Activated naive CD4-positive, alpha-beta T cell treated with anti-CD3 and anti-CD28 coated beads, Interleukin-2, amount 50 U/mL, for 24 hours (primary cell): ENCODE results near the gene VSIG2.

Experiments
- H3K27ac Mint-ChIP-seq: one replicate; pipeline ENCODE4 v1.8.0; 2021; ENCODE audit warnings: mild to moderate bottlenecking, mixed read lengths
- H3K27me3 Mint-ChIP-seq: one replicate; pipeline ENCODE4 v1.8.0; 2021; ENCODE audit warnings: mixed read lengths
- H3K36me3 Mint-ChIP-seq: one replicate; pipeline ENCODE4 v1.8.0; 2021; ENCODE audit warnings: mixed read lengths
- H3K4me1 Mint-ChIP-seq: one replicate; pipeline ENCODE4 v1.8.0; 2021; ENCODE audit warnings: mixed read lengths
- H3K4me3 Mint-ChIP-seq: one replicate; pipeline ENCODE4 v1.8.0; 2021; ENCODE audit warnings: mild to moderate bottlenecking, mixed read lengths
- H3K9me3 Mint-ChIP-seq: one replicate; pipeline ENCODE4 v1.8.0; 2021; ENCODE audit warnings: mixed read lengths

VSIG2 gene

DNA sequence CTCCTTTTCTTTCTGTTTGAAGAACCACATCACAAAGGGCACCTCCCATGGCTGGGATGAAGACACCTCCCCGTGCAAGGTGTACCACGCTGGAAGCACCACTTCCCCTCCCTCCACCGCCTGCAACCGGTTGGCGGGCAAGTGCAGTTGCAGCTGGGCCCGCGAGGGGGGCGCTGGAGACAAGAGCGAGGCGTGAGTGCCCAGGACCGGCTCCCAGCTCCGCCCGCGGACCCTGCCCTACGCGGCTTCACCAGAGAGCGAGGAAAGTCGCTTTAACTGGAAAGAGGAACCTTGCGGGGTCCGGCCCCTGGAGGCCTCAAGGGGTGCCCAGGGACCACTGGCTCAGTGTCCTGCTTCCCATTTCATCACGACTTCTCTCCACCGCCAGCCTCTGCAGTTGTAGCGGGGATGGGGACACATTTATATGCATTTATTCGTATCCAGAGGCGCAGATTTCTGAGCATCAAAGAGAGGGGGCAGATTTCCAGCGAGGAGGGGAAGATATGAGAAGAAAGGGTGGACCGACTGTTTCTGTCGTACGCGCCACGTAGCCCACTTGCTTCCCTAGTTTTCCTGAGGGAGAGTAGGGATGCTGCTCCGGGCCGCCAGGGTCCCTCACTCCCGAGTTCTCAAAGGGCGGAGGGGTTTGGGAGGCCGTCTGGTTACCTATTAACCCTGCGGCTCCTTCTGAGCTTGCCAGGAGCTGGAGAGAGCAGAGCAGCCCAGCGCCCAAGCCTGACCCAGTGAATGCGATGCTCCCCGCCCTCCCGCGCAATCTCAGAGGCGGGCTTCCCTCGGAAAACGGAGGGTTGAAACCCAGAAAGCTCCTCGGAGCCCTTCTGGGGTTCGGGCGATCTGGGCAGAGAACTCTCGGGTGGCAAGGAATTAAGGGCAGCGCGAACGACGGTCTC is 6.6 kb upstream of the VSIG2 start:
- H3K4me1 Mint-ChIP-seq = peaks cover 29% of the 10 kb centered on the region
- no peaks in the 10 kb centered on the region for H3K36me3 Mint-ChIP-seq
- no peaks in the 10 kb centered on the region for H3K9me3 Mint-ChIP-seq
- H3K27ac Mint-ChIP-seq = no peak overlapping the region
- peaks cover 21% of the 10 kb centered on the region for H3K27me3 Mint-ChIP-seq
- H3K4me3 Mint-ChIP-seq = peak overlapping the region; percentile 78

- Mint-ChIP-seq H3K4me3 (no peak overlapping the region), H3K36me3 (no peaks in the 10 kb centered on the region), H3K27me3 (peaks cover 19% of the 10 kb centered on the region), H3K9me3 (no peaks in the 10 kb centered on the region), H3K27ac (no peak overlapping the region), H3K4me1 (peaks cover 25% of the 10 kb centered on the region)
Measured at GRCh38 chr11:124757320-124757719, 5.3 kb upstream of the VSIG2 start.

- H3K27me3 Mint-ChIP-seq = peaks cover 19% of the 10 kb centered on the region
- H3K9me3 Mint-ChIP-seq = no peaks in the 10 kb centered on the region
Measured at GRCh38 chr11:124756753-124757227, 4.7 kb upstream of the VSIG2 start.

DNA sequence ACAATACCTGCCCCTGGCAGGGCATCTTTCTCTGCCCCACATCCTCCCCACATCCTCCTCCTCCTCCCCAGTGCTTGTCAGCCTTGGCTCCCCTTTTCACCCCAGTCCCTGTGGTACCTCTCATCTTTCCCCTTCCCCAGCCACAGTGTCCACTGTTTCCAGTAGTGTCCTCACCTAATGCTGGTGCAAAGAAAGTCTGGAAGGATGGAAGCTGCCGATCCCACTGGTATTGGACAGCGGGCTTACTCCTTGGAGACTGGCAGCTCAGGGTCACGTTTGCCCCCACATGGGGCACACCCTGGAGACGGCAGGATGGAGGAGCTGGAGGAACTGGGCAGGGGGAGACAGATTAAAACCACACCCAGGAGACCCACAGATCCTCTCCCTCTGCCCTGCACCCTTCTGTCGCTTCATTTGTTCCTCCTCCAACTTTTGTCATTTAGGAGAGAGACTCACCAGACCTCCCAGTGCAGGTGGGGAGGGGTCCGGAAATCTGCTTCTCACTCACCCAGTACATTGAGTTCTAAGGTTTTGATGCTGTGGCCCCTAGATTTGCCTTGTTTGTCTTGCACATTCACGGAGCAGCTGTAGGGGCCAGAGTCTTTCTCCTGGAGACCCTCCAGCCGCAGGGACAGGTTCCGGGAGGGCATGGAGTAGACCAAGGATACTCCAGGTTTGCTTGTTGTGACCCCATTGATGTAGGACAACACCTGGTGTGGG is 4.1 kb upstream of the VSIG2 start:
- Mint-ChIP-seq H3K27me3 (peaks cover 19% of the 10 kb centered on the region), H3K4me1 (peaks cover 19% of the 10 kb centered on the region), H3K27ac (no peak overlapping the region), H3K9me3 (no peaks in the 10 kb centered on the region), H3K4me3 (no peak overlapping the region), H3K36me3 (no peaks in the 10 kb centered on the region)

More at GRCh38 chr11:124756753-124757227, 4.7 kb upstream of the VSIG2 start:
- Mint-ChIP-seq H3K4me3 (no peak overlapping the region), H3K36me3 (no peaks in the 10 kb centered on the region), H3K4me1 (peaks cover 25% of the 10 kb centered on the region), H3K27ac (no peak overlapping the region)

- peaks cover 15% of the 10 kb centered on the region for H3K4me1 Mint-ChIP-seq
- H3K27me3 Mint-ChIP-seq = peaks cover 14% of the 10 kb centered on the region
- no peak overlapping the region for H3K27ac Mint-ChIP-seq
- H3K4me3 Mint-ChIP-seq = no peak overlapping the region
- H3K36me3 Mint-ChIP-seq = no peaks in the 10 kb centered on the region
- no peaks in the 10 kb centered on the region for H3K9me3 Mint-ChIP-seq
Measured at GRCh38 chr11:124754710-124755109, 2.7 kb upstream of the VSIG2 start.

DNA sequence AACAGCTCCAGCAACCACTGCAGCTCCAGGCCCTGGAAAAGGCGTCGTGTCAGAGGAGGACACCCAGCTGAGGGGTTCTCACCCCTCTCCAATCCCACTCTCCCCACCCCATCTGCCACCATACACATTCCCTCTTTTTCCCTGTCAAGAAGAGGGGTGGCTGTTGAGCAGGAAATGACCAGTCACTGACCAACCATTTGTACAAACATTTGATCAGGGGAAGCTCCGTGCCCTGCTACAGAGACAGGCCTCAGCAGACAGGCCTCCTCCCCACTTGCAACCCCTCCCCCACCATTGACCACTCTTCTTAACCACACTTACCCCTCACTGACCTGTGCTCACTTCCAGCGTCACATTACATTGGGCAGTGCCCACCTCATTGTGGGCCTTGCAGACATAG is 2.3 kb upstream of the VSIG2 start:
- Mint-ChIP-seq H3K27me3 (peaks cover 14% of the 10 kb centered on the region), H3K9me3 (no peaks in the 10 kb centered on the region), H3K36me3 (no peaks in the 10 kb centered on the region), H3K27ac (no peak overlapping the region), H3K4me3 (no peak overlapping the region), H3K4me1 (peaks cover 11% of the 10 kb centered on the region)

DNA sequence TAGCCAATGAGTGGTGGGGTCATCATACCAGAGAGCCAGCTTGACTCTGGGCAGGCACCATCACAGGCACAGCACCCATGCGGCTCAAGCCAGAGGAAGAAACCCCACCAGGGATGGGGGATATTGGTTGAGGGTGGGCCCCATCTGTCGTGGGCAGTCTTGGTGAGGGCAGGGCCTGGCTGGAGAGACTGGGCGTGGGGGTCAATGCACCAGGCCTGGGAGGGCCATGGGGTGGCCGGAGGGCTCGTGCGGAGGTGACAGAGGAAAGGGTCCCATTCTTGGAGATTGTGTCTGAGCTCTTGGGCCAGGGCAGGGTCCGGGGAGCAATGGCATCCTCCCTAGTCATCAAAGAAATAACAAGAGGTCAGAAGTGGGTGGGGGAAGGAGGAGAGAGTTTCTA is 1.6 kb upstream of the VSIG2 start:
- Mint-ChIP-seq H3K27ac (no peak overlapping the region), H3K4me1 (peaks cover 10% of the 10 kb centered on the region), H3K36me3 (no peaks in the 10 kb centered on the region), H3K9me3 (no peaks in the 10 kb centered on the region), H3K4me3 (no peak overlapping the region), H3K27me3 (peaks cover 11% of the 10 kb centered on the region)

- H3K4me1 Mint-ChIP-seq = peaks cover 5% of the 10 kb centered on the region
- H3K9me3 Mint-ChIP-seq = no peaks in the 10 kb centered on the region
- H3K27ac Mint-ChIP-seq = no peak overlapping the region
- no peak overlapping the region for H3K4me3 Mint-ChIP-seq
- H3K36me3 Mint-ChIP-seq = no peaks in the 10 kb centered on the region
- peaks cover 8% of the 10 kb centered on the region for H3K27me3 Mint-ChIP-seq
Measured at GRCh38 chr11:124753205-124753604, 1.1 kb upstream of the VSIG2 start.

GRCh38 chr11:124752471-124753102 is 532 bp upstream of the VSIG2 start:
- Mint-ChIP-seq H3K27me3 (peaks cover 7% of the 10 kb centered on the region), H3K4me1 (peaks cover 3% of the 10 kb centered on the region), H3K4me3 (peak overlapping the region; percentile 49), H3K36me3 (no peaks in the 10 kb centered on the region), H3K9me3 (no peaks in the 10 kb centered on the region), H3K27ac (peak overlapping the region; percentile 12)

DNA sequence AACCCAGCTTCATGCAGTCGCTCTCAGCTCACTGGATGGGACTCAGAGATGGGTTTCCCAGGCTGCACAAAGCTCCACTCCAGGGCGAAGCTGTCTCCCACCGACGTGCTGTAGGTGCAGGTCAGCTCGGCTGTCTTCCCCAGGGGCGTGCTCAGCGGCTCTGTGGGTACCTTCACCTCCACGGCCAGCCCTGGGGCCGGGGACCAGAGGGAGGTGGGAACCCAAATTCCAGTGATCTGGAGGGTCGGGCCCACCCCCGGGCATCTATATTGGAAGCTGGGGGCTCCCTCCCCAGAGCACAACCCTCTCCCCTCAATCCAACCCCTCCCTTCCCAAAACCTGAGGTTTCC is 689 bp downstream of the VSIG2 start:
- H3K9me3 Mint-ChIP-seq = no peaks in the 10 kb centered on the region
- no peak overlapping the region for H3K27ac Mint-ChIP-seq
- peaks cover 11% of the 10 kb centered on the region for H3K4me1 Mint-ChIP-seq
- peaks cover 2% of the 10 kb centered on the region for H3K27me3 Mint-ChIP-seq
- no peak overlapping the region for H3K4me3 Mint-ChIP-seq
- no peaks in the 10 kb centered on the region for H3K36me3 Mint-ChIP-seq

GRCh38 chr11:124749912-124750311 is 2.1 kb downstream of the VSIG2 start:
- Mint-ChIP-seq H3K27me3 (peaks cover 2% of the 10 kb centered on the region), H3K36me3 (no peaks in the 10 kb centered on the region), H3K27ac (no peak overlapping the region), H3K4me3 (no peak overlapping the region), H3K9me3 (no peaks in the 10 kb centered on the region), H3K4me1 (peaks cover 17% of the 10 kb centered on the region)

DNA sequence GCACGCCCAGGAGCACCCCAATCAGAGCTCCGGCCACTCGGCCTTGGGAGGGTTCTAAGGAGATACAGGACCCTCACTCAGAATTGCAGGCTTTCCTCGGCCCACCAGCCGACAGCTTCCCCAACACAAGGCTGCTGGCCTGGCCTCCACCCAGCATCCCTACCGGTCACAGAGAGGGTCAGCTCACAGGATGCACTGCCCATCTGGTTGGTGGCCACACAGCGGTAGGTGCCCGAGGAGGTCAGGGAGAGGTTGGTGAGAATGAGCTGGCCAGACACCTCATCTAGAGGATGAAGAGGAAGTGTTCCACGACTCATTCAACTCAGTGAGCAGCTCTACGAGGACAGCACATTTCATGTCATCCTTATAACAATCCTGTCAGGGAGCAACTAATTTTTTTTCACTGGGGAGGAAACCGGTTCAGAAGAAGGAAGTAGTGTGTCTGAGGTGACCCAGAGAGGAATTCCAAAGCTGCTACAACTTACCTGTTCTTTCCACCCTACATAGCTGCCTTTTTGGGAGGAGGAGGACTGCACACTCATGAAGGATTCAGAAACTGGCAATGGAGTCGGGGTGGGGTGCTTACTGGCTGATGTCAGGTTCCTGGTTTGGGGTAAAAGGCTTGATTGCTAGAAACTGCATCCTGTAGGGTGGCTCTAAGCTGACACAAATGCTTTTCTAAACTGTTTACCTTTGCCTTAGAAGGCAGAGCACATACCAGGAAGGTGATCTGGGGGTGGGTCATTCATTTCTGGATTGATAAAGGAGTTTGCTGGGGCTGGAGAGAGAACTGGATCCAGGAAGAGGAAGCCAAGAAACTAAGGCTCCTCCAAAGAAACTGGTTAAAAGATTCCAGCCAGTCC is 3.3 kb downstream of the VSIG2 start:
- Mint-ChIP-seq H3K27ac (no peak overlapping the region), H3K27me3 (peaks cover 2% of the 10 kb centered on the region), H3K9me3 (no peaks in the 10 kb centered on the region), H3K4me3 (no peak overlapping the region), H3K4me1 (peaks cover 17% of the 10 kb centered on the region), H3K36me3 (no peaks in the 10 kb centered on the region)

DNA sequence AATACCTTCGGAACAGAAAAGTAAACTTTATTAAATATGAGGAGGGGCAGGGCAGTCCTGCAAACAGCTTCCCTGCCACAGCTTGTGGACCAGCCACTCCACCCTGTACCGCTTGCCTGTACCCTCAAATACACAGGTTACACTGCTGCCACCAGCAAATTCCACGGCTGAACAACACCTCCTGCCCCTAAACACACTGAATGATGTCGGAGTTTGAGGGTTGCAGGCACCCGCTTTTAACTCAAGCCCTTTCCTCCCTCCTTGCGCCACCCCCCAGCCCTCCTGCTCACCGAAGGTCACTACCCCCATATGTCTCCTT is 4.0 kb downstream of the VSIG2 start:
- H3K27ac Mint-ChIP-seq = no peak overlapping the region
- H3K36me3 Mint-ChIP-seq = no peaks in the 10 kb centered on the region
- peaks cover 2% of the 10 kb centered on the region for H3K27me3 Mint-ChIP-seq
- H3K9me3 Mint-ChIP-seq = no peaks in the 10 kb centered on the region
- no peak overlapping the region for H3K4me3 Mint-ChIP-seq
- H3K4me1 Mint-ChIP-seq = peaks cover 17% of the 10 kb centered on the region

- Mint-ChIP-seq H3K4me1 (peaks cover 17% of the 10 kb centered on the region), H3K9me3 (no peaks in the 10 kb centered on the region), H3K27me3 (peaks cover 2% of the 10 kb centered on the region), H3K36me3 (no peaks in the 10 kb centered on the region), H3K27ac (no peak overlapping the region), H3K4me3 (peak overlapping the region; percentile 92)
Measured at GRCh38 chr11:124747406-124748099, 4.5 kb downstream of the VSIG2 start.
